Loucy (cell line): ENCODE results near the gene MRPS23.

ENCODE experiments used
- EZH2phosphoT487 ChIP-seq: fragments of 200-600 bp; IDR thresholded peaks from 2 replicates; pipeline ENCODE4 v1.6.1; 2018; ENCODE audit warnings: antibody characterized with exemption, mild to moderate bottlenecking, moderate library complexity, borderline replicate concordance
- TF ChIP-seq, protein P1 (sequence below): fragments of 200-600 bp; sonication (generic); conservative IDR thresholded peaks from 2 replicates; pipeline ENCODE4 v1.5.1; 2014; ENCODE audit warnings: mild to moderate bottlenecking, antibody characterized with exemption, low read length

DNA sequence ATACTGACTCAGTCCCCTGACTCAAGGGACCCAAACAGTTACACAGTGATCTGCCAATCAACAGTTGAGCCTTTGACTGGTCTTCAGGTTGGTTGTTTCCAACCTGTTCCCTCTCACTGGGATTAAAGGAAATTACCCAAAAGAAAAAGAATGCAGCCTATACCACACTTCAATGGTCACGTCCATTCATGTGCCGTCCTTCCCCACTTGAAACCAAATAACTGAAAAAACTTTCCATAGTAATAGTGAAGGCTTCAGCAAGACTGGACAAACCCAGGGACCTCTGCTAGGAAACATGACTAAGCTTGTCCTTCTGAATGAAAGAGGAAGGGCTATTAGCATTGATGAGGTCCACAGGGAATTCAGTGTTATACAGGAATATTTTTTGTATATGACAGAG, 30.6 kb downstream of the MRPS23 start:
- no peak for TF ChIP-seq EZH2phosphoT487
- TF ChIP-seq, protein P1, sequence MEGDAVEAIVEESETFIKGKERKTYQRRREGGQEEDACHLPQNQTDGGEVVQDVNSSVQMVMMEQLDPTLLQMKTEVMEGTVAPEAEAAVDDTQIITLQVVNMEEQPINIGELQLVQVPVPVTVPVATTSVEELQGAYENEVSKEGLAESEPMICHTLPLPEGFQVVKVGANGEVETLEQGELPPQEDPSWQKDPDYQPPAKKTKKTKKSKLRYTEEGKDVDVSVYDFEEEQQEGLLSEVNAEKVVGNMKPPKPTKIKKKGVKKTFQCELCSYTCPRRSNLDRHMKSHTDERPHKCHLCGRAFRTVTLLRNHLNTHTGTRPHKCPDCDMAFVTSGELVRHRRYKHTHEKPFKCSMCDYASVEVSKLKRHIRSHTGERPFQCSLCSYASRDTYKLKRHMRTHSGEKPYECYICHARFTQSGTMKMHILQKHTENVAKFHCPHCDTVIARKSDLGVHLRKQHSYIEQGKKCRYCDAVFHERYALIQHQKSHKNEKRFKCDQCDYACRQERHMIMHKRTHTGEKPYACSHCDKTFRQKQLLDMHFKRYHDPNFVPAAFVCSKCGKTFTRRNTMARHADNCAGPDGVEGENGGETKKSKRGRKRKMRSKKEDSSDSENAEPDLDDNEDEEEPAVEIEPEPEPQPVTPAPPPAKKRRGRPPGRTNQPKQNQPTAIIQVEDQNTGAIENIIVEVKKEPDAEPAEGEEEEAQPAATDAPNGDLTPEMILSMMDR = no peak
